GM20000 (cell line): ENCODE results near the gene PRR33.

ENCODE experiments used
- DNase-seq: peaks from one replicate; pipeline ENCODE4 v3.0.0; 2012; ENCODE audit warnings: low spot score
- CTCF ChIP-seq: IDR thresholded peaks from 2 replicates; pipeline ENCODE4 v1.5.1; 2012; ENCODE audit warnings: mild to moderate bottlenecking, control low read depth; ENCODE audit errors: extremely low read depth, missing control alignments

The PRR33 gene

GRCh38 chr11:1867381-1867780 is 24.3 kb downstream of the PRR33 start:
- DNase-seq, result no peak
- no peak for TF ChIP-seq CTCF

GRCh38 chr11:1866776-1867175 is 24.9 kb downstream of the PRR33 start:
- no peak for TF ChIP-seq CTCF

GRCh38 chr11:1866226-1866625 is 25.5 kb downstream of the PRR33 start:
- DNase-seq, result no peak
- TF ChIP-seq CTCF, result no peak

More at GRCh38 chr11:1866776-1867175, 24.9 kb downstream of the PRR33 start:
- DNase-seq, result no peak

- no peak for DNase-seq
- TF ChIP-seq CTCF, result no peak
Observed at GRCh38 chr11:1864831-1865665, 26.6 kb downstream of the PRR33 start.

- DNase-seq, result no peak
- TF ChIP-seq CTCF, result no peak
Observed at GRCh38 chr11:1864231-1864630, 27.5 kb downstream of the PRR33 start.

- no peak for TF ChIP-seq CTCF
Observed at GRCh38 chr11:1863352-1864216, 28.1 kb downstream of the PRR33 start.

More at GRCh38 chr11:1863352-1864216, 28.1 kb downstream of the PRR33 start:
- no peak for DNase-seq
